ENCODE measurements around the gene KRTAP12-3.
"Not testable (repeated sequence)": the region's sequence is repeated elsewhere in the genome, so short reads cannot be mapped to it uniquely, and the experiment has no call there.

Gene KRTAP12-3

DNA sequence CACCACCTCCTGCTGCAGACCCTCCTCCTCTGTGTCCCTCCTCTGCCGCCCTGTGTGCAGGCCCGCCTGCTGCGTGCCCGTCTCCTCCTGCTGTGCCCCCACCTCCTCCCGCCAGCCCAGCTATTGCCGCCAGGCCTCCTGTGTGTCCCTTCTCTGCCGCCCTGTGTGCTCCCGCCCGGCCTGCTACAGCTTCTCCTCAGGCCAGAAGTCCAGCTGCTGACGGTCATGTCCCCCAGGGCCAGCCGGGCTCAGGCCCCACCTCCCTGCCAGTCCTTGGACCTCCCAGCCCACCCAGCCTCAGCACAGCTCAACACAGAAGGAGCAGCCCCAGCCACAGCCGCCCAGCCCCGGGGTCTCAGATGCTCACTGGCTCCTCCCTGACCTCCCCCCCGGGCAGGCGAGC is 29.9 kb upstream of the KRTAP12-3 start:
- not testable (repeated sequence) for FAIRE-seq

DNA sequence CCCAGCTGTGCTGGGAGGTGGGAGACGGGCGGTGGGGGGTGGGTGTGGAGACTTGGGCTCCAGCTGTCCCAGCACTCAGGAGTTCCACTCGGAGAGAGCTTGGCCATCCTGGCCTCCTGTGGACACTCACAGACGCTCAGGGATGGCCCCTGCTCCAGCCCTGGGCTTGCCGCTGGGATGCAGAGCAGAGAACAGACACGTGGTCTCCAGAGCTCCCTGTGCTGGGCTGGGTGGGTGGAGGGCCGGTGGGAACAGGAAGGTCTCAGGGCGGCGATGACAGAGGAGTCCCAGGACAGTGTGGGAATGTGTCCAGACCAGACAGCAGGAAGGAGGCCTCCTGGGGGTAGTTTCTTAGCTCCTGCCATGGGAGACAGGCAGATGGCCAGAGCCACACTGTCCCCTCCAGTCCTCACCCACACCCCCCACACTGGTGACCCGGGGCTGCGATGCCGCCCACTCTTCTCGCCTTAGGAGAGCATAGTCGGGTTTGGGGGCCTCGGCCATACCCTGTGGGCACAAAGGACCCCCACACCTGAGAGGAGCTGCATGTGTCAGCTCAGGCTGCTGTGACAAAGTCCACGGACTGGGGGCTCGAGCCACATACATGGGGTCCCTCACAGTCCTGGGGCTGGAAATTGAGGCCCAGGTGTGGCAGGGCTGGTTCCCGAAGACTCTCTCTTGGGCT is 28.9 kb upstream of the KRTAP12-3 start:
- no peak for FAIRE-seq

DNA sequence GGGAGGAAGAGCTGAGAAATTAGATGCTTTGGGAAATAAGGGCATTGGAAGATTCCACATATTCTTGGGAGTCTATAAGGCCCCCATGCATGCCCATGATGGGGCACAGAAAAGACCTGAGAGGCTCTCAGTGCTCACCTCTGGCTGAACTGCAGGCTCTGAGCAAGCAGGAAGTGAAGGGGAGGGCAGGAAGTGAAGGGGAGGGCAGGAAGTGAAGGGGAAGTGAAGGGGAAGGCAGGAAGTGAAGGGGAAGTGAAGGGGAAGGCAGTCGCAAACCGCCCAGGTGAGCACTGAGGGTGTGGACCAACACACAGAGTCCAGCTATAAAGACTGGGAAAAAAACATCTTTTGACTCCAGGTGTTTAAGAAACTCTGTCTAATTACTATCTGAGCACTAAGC is 27.3 kb upstream of the KRTAP12-3 start:
- FAIRE-seq = no peak

DNA sequence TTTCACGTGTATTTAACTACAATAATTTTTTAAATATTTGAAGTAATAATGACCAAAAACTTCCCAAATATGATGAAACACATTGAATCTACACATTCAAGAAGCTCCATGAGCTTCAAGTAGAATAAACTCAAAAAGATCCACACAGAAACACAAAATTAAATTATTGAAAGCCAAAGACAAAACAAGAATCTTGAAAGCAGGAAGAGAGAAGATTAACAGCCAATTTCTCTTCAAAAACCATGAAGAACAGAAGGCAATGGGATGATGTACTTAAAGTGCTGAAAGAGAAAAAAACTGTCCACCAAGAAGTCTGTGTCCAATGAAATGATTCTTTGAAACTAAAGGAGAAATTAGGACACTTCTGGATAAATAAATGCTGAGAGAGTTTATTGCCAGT is 25.7 kb upstream of the KRTAP12-3 start:
- FAIRE-seq = no peak

DNA sequence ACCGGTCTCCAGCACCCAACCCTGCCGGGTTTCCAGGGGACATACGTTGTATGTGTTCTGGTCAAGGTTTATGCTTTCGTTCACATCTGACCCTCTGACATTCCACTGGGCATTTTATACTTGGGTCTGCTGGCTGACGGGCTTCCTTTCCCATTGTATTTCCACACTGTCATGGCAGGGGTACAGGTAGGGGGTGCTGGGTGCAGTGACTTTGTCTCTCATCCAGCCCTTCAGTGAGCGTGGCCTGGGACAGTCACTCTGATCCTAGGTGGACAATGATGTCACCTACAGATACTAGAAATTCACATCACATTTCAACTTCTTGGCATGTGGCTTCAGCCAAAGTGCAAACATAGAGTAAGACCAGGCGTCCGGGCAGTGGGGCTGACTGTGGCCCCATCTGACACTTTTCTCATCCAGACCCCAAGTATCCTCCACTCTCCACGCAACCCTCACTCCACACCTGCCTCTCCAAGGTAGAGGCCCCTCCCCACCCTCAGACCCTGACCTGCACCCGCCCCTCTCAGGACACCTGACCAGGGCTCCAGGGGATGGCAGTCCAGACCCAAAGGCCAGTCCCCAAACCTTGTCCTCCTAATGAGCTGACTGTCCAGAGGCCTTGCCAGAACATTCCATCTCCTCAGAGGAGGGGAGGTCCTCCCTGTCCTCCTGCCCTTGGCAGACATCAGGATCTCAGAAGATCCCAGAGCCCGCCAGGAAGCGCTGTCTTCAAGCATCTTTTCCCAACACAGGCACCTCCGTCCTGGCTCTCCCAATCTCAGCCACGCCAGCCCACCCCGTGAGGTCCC is 21.3 kb upstream of the KRTAP12-3 start:
- FAIRE-seq = no peak

DNA sequence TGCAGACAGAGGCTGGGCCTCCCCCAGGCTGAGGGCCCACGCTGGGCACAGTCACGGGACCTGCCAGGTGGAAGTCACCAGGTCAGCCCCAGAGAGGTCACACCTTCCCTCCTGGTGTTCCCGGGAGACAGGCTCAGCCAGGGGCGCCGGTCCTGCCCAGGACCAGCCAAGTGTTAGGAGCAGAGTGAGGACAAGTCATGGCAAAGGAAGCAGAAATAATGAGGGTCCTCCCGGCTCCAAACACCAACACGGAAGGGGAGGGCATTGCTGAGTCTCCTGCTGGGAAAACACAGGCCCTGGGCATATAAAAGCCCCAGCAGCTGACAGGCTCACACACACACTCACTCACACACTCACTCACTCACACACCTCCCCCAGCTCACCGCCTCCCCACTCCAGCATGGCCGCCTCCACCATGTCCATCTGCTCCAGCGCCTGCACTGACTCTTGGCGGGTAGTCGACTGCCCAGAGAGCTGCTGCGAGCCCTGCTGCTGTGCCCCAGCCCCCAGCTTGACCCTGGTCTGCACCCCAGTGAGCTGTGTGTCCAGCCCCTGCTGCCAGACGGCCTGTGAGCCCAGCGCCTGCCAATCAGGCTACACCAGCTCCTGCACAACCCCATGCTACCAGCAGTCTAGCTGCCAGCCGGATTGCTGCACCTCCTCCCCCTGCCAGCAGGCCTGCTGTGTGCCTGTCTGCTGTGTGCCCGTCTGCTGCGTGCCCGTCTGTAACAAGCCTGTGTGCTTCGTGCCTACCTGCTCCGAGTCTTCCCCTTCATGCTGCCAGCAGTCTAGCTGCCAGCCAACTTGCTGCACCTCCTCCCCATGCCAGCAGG is 20.5 kb upstream of the KRTAP12-3 start, which contains the start of gene KRTAP10-10:
Gene KRTAP10-10, plus strand, starts transcription at position 339 of the 833 bp plus-strand sequence. Its CDS starts 62 bp downstream, at position 401.
- FAIRE-seq = no peak

DNA sequence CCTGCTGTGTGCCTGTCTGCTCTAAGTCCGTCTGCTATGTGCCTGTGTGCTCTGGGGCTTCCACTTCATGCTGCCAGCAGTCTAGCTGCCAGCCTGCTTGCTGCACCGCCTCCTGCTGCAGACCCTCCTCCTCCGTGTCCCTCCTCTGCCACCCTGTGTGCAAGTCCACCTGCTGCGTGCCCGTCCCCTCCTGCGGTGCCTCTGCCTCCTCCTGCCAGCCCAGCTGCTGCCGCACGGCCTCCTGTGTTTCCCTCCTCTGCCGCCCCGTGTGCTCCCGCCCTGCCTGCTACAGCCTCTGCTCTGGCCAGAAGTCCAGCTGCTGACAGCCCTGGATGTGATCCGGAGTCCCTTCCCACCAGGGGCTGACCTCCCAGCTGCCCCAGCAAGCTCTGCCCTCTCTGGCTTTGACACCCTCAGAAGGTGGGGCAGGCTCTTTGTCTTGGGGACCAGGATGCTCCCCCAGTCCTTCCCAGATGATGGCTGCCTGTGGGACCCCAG is 19.8 kb upstream of the KRTAP12-3 start:
- FAIRE-seq = not testable (repeated sequence)

DNA sequence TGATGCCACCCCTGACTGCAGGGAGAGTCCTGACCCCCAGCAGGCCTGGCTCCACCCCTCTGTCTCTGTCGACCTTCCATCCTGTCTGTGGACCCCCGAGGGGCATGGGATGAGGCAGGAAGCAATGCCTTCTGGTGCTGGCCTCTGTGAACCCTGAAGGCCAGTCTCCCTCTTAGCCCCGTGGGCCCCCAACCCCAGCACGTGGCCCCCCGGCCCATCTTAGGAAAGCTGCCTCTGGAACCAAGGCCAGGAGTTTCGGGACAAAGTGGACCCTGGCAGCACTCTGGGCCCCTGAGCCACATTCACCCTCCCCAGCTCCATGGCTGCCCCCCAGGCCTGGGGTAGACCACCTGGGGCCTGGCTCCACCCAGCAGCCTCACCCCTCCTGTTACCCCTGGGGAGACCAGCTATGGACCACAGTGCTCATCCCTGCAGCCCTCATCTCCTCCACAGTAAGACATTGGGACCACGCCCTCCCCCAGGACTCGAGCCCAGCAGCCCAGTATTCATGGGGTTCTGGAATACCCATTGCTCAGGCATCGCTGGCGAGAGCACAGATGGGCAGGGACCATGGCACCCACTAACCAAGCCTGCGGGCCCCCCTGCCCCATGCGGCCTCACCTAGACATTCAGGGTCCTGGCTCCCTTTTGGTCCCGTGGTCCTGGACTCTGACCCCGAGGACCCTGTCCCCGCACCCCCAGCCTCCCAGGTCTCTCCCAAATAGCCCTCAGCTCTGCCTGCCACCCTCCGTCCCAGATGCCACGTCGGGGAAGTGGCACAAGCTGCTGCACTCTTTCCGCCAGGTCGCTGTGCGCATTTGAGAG is 19.0 kb upstream of the KRTAP12-3 start:
- not testable (repeated sequence) for FAIRE-seq

DNA sequence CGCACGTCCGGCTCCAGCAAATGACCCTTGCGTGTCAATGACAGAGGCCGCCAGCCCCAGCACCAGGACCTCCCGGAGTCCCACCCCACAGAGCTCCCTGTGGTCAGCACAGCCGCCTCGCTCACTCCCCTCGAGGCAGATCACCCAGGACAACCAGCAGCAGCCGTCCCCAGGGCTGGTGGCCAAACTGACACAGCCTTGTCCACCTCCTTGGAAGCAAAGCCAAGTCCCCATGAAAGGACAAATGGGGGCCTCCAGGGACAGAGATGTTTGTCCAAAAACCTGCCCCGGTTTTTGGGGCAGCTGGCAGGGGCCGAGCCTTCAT is 18.4 kb upstream of the KRTAP12-3 start:
- no peak for FAIRE-seq

DNA sequence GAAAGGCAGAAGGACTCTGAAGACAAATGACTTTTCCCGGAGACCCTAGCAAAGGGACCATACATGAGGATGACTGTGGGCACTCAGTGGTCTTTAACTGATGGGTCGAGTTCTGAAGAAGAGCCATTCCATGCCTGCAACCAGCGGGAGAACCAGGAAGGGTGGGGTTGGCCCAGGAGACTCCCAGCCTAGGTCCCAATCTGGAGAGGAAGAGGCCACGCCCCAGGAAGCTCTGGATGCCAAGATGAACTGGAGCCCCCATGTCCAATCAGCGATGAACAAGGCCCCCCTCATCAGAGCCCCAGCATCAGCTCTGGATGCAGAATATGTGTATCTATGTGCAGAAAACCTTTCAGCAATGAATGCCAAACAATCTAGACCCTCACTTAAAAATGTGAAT is 17.0 kb upstream of the KRTAP12-3 start:
- no peak for FAIRE-seq

DNA sequence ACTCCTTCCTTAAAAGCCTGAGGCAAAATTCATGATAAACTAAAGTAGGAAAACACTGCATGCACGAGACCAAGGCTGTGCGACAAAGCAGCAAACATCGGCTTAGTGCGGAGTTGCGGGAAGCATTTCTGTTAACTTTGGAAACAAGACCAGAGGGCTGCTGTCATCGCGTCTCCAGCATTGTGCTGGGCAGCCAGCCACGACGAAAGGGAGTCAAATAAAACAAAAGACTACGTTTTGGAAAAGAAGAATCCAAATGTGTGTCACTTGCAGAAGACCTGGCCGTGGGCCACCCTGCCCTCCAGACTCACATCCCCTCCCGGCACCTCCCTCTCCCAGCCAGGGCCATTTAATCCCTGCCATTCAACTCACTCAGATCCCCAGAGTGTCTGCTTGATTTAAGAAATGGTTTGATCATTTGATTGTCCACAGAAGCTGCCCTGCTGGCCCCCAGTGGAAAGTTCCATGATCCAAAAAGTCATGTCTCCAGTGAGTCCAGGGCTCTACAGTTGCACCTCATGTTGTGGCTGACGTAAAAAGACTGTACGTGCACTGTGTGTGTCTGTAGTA is 13.9 kb upstream of the KRTAP12-3 start:
- FAIRE-seq = no peak

DNA sequence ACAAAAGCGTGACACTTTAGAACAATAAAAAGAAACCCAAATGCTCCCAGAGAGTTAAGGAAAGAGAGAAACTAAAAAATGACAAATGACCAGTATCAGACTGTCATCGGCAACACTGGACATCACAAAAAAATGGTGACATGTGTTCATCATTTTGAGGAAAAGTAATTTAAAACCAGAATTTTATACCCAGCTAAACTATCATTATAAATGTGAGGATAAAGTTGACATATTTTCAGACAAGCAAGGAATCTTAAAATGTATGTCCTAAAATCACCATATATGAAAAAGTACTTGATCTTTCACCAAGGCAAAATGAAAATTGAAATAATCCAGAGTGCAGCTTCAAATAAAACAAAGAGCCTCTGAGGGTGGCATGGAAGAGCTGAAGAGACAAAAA is 12.9 kb upstream of the KRTAP12-3 start:
- FAIRE-seq = no peak

DNA sequence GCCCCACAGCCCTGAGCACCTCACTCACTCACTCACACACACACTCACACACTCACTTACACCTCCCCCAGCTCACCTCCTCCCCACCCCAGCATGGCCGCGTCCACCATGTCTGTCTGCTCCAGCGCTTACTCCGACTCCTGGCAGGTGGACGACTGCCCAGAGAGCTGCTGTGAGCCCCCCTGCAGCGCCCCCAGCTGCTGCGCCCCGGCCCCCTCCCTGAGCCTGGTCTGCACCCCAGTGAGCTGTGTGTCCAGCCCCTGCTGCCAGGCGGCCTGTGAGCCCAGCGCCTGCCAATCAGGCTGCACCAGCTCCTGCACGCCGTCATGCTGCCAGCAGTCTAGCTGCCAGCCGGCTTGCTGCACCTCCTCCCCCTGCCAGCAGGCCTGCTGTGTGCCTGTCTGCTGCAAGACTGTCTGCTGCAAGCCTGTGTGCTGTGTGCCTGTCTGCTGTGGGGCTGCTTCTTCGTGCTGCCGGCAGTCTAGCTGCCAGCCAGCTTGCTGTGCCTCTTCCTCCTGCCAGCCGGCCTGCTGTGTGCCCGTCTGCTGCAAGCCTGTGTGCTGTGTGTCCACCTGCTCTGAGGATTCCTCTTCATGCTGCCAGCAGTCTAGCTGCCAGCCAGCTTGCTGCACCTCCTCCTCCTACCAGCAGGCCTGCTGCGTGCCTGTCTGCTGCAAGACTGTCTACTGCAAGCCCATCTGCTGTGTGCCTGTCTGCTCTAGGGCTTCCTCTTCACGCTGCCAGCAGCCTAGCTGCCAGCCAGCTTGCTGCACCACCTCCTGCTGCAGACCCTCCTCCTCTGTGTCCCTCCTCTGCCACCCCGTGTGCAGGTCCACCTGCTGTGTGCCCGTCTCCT is 11.1 kb upstream of the KRTAP12-3 start, which contains the start of gene KRTAP10-11:
Gene KRTAP10-11, plus strand, starts transcription at position 49 of the 856 bp plus-strand sequence. Its CDS starts 45 bp downstream, at position 94.
- not testable (repeated sequence) for FAIRE-seq

DNA sequence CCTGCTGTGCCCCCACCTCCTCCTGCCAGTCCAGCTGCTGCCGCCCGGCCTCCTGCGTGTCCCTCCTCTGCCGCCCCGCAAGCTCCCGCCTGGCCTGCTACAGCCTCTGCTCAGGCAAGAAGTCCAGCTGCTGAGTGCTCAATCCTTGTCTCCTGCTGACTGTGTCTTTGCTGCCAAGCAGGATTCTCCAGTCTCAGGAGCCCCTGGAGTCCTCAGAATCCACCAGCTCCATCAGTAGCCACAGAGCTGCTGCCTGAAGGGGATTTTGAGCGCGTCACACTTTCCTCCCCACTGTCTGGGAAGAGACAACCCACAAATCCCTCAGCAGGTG is 10.5 kb upstream of the KRTAP12-3 start:
- no peak for FAIRE-seq

DNA sequence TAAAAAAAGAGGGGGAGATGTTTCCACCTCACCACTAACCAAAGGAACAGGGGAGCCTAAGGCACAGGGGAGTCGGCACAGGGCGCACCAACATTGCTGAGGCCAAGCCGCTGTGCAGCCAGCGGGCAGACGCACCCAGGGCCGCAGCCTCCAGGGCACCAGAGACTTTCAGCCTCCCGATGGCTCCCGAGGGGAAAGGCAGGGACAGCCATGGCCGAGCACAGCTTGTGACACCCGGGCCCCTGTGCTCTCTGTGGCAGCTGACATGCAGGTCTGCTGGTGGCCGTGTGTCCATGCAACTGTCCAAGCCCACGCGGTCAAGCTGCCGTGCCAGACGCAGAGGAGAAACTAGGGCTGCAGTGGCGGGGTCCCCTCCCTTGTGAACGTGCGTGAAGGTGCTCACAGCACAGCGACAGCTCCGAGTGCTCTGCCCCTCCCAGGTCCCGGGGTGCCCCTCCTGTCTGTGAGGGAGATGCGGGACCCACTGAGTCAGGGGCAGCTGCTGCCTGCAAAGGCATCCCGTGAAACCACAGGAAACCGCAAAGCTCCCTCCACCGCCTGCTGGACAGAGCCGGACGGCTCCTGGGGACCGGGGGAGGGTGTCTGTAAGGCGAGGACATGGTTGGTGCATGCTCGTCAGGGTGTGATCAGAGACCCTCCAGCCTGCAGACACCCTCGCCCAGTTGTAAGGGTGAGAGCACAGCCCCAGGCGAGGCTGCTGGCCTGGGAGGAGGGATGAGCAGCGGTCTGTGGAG is 9.0 kb upstream of the KRTAP12-3 start:
- no peak for FAIRE-seq

DNA sequence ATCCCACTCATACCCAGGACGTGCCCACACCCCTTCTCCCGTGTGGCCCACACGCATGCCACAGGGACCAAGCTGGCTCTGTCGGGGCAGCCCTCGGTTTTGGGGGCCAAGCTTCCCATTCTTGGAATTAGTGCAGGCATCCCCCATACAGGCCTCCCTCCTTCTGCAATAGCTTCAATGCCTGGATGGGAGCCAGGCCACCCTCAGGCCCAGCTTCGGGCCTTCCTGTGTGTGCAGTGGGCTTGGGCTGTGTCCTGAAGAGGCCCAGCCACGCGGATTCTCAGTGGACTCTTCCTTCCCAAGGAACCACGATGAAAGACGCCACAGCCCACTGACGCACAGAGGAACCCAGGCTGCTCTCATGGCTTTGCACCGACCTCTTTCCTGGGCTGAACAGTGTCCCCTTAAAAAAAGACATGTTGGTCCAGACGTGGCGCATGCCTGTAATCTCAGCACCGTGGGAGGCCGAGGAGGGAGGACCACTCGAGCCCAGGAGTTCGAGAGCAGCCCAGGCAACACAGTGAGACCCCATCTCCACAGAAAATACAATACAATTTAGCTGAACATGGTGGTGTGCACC is 8.1 kb upstream of the KRTAP12-3 start:
- FAIRE-seq = no peak

DNA sequence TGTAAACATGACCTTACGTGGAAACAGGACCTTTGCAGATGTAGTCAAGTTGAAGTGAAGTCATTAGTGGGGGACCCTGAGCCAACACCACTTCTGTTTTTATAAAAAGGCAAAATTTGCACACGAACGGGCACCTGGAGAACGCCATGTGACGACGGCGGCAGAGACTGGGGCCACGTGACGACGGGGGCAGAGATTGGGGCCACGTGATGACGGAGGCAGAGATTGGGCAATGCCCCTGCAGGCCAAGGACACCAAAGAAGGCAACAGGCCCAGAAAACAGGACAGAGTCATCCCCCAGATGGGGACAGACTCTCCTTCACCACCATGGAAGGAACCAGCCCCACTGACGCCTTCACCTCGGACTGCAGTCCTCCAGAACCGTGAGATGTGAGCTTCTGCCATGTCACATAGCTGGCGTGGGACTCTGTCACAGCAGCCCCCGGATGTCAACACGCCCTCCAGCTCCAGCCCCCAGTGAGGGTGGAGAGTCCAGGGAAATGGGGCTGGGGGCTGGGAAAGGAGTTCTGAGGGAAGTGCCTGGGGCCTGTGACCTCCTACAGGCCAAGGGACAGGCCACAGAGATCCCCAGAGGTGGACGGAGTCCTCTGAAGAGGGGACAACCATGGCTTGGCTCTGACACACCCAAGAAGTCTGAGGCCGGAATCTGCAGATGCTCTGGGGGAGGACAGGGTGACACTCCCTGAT is 7.3 kb upstream of the KRTAP12-3 start:
- FAIRE-seq = no peak

DNA sequence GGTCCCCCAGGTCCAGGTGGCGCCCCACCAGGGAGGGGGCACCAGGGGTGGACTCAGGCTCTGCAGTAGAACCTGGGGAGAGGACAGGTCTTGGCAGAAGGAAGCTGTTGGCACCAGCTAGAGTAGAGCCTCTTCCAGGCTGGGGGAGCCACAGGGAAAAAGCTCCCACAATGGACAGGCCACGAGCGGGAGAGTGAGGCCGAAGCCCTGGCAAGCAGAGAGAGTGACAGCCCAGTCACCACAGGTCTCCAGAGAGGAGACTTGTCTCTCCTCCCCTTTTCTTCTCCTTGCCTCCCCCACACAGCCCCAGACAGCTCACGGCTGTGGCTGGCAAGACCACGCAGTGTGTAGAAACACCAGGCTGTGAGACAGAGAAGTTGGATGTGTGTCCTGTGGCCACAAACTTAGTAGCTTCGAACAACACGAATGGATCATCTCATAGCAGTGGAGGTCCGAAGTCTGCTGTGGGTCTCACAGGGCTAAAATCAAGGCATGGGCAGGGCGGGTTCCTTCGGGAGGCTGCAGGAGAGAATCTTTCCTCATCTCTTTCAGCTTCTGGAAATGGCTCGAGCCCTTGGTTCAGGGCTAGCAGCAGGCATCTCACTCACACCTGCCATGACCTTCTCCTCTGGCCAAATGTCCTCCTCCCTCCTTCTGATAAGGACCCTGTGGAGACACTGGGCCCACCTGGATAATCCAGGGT is 6.6 kb upstream of the KRTAP12-3 start:
- FAIRE-seq = no peak

DNA sequence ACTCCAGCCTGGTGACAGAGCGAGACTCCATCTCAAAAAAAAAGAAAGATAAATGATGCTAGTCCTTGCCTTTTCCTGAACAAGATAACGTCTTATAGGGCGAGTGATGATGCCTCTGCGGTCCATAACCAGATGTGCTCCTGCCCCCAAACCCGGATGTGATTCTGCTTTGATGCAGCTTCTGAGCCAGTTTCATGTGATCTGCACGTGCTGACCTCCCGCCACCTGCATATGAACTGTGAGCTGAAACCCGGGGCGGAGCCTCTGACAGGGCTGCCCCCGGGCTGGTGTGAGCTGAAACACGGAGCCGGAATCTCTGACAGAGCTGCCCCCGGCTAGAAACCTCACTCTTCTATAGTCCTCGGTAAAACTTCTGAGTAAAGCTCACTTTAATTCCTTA is 4.6 kb upstream of the KRTAP12-3 start:
- no peak for FAIRE-seq

Measured in G401.6 (cell line).